GM12878 (cell line): Measurements from ENCODE around the gene DIPK1A. TPM values are rescaled to one million over a fixed set of nuclear protein-coding genes. Genes with fewer than 3 reads are reported as not detected.
A peak's percentile ranks its signal among the peaks of the same experiment; 100 is the strongest.

Experiments
- BHLHE40 ChIP-seq, 2 experiments: fragments of 450-650 bp in 1 of 2; IDR thresholded peaks; 2 replicates each; pipeline ENCODE4 v1.6.1; 2011 to 2017; ENCODE audit warnings: low read depth in 2 of 2, borderline replicate concordance in 1 of 2, improper control_type of control experiment in 1 of 2, low read length in 1 of 2, mild to moderate bottlenecking in 1 of 2
- CHD1 ChIP-seq: IDR thresholded peaks from 2 replicates; pipeline ENCODE4 v1.6.1; 2012; ENCODE audit warnings: low read depth, low read length, improper control_type of control experiment
- DPF2 ChIP-seq: fragments of 450-650 bp; IDR thresholded peaks from 2 replicates; pipeline ENCODE4 v1.6.1; 2017; ENCODE audit warnings: mild to moderate bottlenecking
- ESRRA ChIP-seq: IDR thresholded peaks from 2 replicates; pipeline ENCODE4 v1.6.1; 2012; ENCODE audit warnings: mild to moderate bottlenecking, low read length, improper control_type of control experiment
- FOXM1 ChIP-seq: IDR thresholded peaks from 2 replicates; pipeline ENCODE4 v1.6.1; 2012; ENCODE audit warnings: low read depth, mild to moderate bottlenecking, inconsistent platforms, low read length, moderate library complexity
- HDAC2 ChIP-seq: fragments of 200-600 bp; sonication (generic); IDR thresholded peaks from 2 replicates; pipeline ENCODE4 v1.6.1; 2017
- MXI1 ChIP-seq: fragments of 150-350 bp; IDR thresholded peaks from 2 replicates; pipeline ENCODE4 v1.6.1; 2011; ENCODE audit warnings: low read depth, mild to moderate bottlenecking, inconsistent platforms, low read length, improper control_type of control experiment
- NFYA ChIP-seq: IDR thresholded peaks from 2 replicates; pipeline ENCODE4 v1.6.1; 2011; ENCODE audit warnings: low read depth, mild to moderate bottlenecking, low read length, improper control_type of control experiment, borderline replicate concordance
- NRF1 ChIP-seq: conservative IDR thresholded peaks from 2 replicates; pipeline ENCODE4 v1.6.1; 2011; ENCODE audit warnings: mild to moderate bottlenecking, low read depth, low read length, improper control_type of control experiment
- PAX5 ChIP-seq: IDR thresholded peaks from 2 replicates; pipeline ENCODE4 v1.6.1; 2011; ENCODE audit warnings: low read depth, low read length, borderline replicate concordance
- POLR2AphosphoS2 ChIP-seq: IDR thresholded peaks from 2 replicates; pipeline ENCODE4 v1.6.1; 2011; ENCODE audit warnings: low read depth, mild to moderate bottlenecking, low read length, improper control_type of control experiment, moderate library complexity
- POU2F2 ChIP-seq: IDR thresholded peaks from 3 replicates; pipeline ENCODE4 v1.6.1; 2011; ENCODE audit warnings: low read depth, mild to moderate bottlenecking, low read length, borderline replicate concordance
- RB1 ChIP-seq: fragments of 450-650 bp; formaldehyde crosslinking; IDR thresholded peaks from 2 replicates; pipeline ENCODE4 v1.6.1; 2017; ENCODE audit warnings: mild to moderate bottlenecking, borderline replicate concordance
- RFX5 ChIP-seq: IDR thresholded peaks from 2 replicates; pipeline ENCODE4 v1.6.1; 2011; ENCODE audit warnings: low read depth, low read length, improper control_type of control experiment
- YBX1 ChIP-seq: fragments of 450-650 bp; IDR thresholded peaks from 2 replicates; pipeline ENCODE4 v1.6.1; 2016; ENCODE audit warnings: antibody characterized with exemption
- ZBED1 ChIP-seq: IDR thresholded peaks from 2 replicates; pipeline ENCODE4 v1.6.1; 2016; ENCODE audit warnings: borderline replicate concordance
- ZNF207 ChIP-seq: fragments of 450-650 bp; IDR thresholded peaks from 2 replicates; pipeline ENCODE4 v1.6.1; 2014; ENCODE audit warnings: antibody characterized with exemption, mild to moderate bottlenecking, borderline replicate concordance
- ZNF274 ChIP-seq: IDR thresholded peaks from one replicate; pipeline ENCODE4 v1.8.0; 2011; ENCODE audit not compliant: insufficient read length, insufficient read depth
- ZNF622 ChIP-seq: fragments of 450-650 bp; IDR thresholded peaks from 2 replicates; pipeline ENCODE4 v1.6.1; 2017; ENCODE audit warnings: mild to moderate bottlenecking, inconsistent platforms
- ZZZ3 ChIP-seq: IDR thresholded peaks from 2 replicates; pipeline ENCODE4 v1.6.1; 2011; ENCODE audit warnings: low read depth; ENCODE audit not compliant: control insufficient read depth, insufficient read length
- polyA plus RNA-seq, 11 experiments: library from polyadenylated mRNA; depleted of rRNA in 4 of 11; unstranded in 6 of 11; stranded (reverse) in 5 of 11; fragments of >200 nt; fragmentation: Nextera tagmentation in 4 of 11; fragmentation: Illumina TruSeq in 1 of 11; extraction: Ambion mirVana in 4 of 11; extraction: Trizol in 1 of 11; gene quantifications; 1 replicate in 1 of 11; 2 replicates in 10 of 11; pipeline versions ENCODE4 v1.2.1 to v1.2.3, GENCODE V29; 2011 to 2016; ENCODE audit warnings: inconsistent platforms in 2 of 11, missing spikeins in 2 of 11, low read depth in 1 of 11
- total RNA-seq, 4 experiments: library from RNA; depleted of rRNA in 3 of 4; stranded (reverse); fragments of >200 nt in 3 of 4; fragmentation: Illumina TruSeq in 1 of 4; extraction: Trizol in 1 of 4; gene quantifications; 2 replicates each; pipeline versions ENCODE4 v1.2.1 to v1.2.3, GENCODE V29; 2013 to 2021
- TF ChIP-seq, protein P1 (sequence below): fragments of 450-650 bp; IDR thresholded peaks from 2 replicates; pipeline ENCODE4 v1.6.1; 2016; ENCODE audit warnings: mild to moderate bottlenecking, moderate library complexity, borderline replicate concordance
- TF ChIP-seq, protein P2 (sequence below): fragments of 450-650 bp; conservative IDR thresholded peaks from 2 replicates; pipeline ENCODE4 v1.6.1; 2017; ENCODE audit warnings: mild to moderate bottlenecking, moderate library complexity
- TF ChIP-seq, protein P3 (sequence below), 3 experiments: IDR thresholded peaks in 2 of 3; conservative IDR thresholded peaks in 1 of 3; 2 replicates each; pipeline ENCODE4 v1.5.1; 2011; ENCODE audit warnings: low read depth in 3 of 3, low read length in 3 of 3, mild to moderate bottlenecking in 3 of 3, control low read depth in 2 of 3, moderate library complexity in 2 of 3, inconsistent platforms in 1 of 3, mixed read lengths in 1 of 3; ENCODE audit not compliant: control insufficient read depth in 2 of 3, insufficient read depth in 1 of 3; ENCODE audit errors: extremely low read depth in 1 of 3

Gene DIPK1A
- total and polyA plus RNA-seq, 10 of the 15 experiments (the other 5 are each of a cell fraction or from before 2014, with no cell fraction given): 4.9 to 15.0 (median 9.7) TPM

DNA sequence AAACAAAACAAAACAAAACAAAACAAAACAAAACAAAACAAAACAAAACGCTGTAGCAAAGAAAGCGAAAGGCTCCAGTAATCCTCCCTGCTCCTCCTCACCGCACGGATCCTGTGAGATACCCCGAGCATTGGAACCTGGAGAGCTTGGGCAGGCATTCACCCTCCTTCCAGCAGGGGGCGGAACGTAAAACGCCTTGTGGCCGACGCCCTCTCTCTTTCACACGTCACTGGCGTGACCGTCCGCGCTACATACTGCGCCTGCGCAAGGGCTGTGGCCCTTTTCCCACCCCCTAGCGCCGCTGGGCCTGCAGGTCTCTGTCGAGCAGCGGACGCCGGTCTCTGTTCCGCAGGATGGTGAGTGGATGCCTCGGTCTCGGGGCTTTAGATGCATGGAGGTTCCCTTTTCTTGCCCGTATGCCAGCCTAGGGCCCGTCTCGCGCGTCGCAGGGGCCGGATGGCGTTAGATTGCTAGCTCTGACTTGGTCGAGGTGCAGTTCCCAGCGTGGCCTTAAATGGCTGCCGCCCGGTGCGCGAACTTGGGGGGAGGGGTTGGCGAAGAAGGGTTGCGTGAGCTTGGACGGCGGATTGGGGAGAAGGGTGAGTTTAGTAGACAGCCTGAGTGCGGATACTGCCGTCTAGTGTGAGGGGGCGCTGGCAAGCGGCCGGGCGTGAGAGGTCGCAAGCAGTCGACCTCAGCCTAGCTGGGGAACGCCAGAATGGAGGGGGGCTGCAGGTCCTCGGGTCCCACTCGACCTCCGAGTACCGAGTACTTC is 129.3 kb downstream of the DIPK1A start, which contains the start of gene RPL5 (continued):
- TF ChIP-seq, protein P1, sequence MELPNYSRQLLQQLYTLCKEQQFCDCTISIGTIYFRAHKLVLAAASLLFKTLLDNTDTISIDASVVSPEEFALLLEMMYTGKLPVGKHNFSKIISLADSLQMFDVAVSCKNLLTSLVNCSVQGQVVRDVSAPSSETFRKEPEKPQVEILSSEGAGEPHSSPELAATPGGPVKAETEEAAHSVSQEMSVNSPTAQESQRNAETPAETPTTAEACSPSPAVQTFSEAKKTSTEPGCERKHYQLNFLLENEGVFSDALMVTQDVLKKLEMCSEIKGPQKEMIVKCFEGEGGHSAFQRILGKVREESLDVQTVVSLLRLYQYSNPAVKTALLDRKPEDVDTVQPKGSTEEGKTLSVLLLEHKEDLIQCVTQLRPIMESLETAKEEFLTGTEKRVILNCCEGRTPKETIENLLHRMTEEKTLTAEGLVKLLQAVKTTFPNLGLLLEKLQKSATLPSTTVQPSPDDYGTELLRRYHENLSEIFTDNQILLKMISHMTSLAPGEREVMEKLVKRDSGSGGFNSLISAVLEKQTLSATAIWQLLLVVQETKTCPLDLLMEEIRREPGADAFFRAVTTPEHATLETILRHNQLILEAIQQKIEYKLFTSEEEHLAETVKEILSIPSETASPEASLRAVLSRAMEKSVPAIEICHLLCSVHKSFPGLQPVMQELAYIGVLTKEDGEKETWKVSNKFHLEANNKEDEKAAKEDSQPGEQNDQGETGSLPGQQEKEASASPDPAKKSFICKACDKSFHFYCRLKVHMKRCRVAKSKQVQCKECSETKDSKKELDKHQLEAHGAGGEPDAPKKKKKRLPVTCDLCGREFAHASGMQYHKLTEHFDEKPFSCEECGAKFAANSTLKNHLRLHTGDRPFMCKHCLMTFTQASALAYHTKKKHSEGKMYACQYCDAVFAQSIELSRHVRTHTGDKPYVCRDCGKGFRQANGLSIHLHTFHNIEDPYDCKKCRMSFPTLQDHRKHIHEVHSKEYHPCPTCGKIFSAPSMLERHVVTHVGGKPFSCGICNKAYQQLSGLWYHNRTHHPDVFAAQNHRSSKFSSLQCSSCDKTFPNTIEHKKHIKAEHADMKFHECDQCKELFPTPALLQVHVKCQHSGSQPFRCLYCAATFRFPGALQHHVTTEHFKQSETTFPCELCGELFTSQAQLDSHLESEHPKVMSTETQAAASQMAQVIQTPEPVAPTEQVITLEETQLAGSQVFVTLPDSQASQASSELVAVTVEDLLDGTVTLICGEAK: 0 out of 2 replicates have a peak, but pooled peaks have one; percentile 13
- TF ChIP-seq MXI1 (peak; percentile 97), NRF1 (peak; percentile 66), YBX1 (no peak), PAX5 (peak; percentile 80; the same call in 1 of the 2 replicates), DPF2 (peak; percentile 87; the same call in 1 of the 2 replicates), ZZZ3 (peak; percentile 68), ZNF274 (no peak), POU2F2 (peak; percentile 94), BHLHE40 (IDR thresholded peaks at IDR 0.05; ENCODE audit: borderline replicate concordance in 1 of 2, low read depth in 2 of 2, low read length in 1 of 2) (peak in 1 of 2 experiments; percentile 80), ESRRA (0 out of 2 replicates have a peak, but pooled peaks have one; percentile 83), ZBED1 (peak; percentile 94; the same call in 1 of the 2 replicates), CHD1 (no peak), RB1 (peak; percentile 98), RFX5 (peak; percentile 35; the same call in 1 of the 2 replicates), POLR2AphosphoS2 (peak; percentile 98), FOXM1 (peak; percentile 87; the same call in 1 of the 2 replicates), ZNF622 (no peak), ZNF207 (peak; percentile 100), NFYA (no peak), HDAC2 (no peak)
- TF ChIP-seq, protein P2, sequence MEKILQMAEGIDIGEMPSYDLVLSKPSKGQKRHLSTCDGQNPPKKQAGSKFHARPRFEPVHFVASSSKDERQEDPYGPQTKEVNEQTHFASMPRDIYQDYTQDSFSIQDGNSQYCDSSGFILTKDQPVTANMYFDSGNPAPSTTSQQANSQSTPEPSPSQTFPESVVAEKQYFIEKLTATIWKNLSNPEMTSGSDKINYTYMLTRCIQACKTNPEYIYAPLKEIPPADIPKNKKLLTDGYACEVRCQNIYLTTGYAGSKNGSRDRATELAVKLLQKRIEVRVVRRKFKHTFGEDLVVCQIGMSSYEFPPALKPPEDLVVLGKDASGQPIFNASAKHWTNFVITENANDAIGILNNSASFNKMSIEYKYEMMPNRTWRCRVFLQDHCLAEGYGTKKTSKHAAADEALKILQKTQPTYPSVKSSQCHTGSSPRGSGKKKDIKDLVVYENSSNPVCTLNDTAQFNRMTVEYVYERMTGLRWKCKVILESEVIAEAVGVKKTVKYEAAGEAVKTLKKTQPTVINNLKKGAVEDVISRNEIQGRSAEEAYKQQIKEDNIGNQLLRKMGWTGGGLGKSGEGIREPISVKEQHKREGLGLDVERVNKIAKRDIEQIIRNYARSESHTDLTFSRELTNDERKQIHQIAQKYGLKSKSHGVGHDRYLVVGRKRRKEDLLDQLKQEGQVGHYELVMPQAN: peak; percentile 95
- TF ChIP-seq, protein P3, sequence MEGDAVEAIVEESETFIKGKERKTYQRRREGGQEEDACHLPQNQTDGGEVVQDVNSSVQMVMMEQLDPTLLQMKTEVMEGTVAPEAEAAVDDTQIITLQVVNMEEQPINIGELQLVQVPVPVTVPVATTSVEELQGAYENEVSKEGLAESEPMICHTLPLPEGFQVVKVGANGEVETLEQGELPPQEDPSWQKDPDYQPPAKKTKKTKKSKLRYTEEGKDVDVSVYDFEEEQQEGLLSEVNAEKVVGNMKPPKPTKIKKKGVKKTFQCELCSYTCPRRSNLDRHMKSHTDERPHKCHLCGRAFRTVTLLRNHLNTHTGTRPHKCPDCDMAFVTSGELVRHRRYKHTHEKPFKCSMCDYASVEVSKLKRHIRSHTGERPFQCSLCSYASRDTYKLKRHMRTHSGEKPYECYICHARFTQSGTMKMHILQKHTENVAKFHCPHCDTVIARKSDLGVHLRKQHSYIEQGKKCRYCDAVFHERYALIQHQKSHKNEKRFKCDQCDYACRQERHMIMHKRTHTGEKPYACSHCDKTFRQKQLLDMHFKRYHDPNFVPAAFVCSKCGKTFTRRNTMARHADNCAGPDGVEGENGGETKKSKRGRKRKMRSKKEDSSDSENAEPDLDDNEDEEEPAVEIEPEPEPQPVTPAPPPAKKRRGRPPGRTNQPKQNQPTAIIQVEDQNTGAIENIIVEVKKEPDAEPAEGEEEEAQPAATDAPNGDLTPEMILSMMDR (IDR thresholded peaks at IDR 0.05 in 2 of 3, conservative IDR thresholded peaks at IDR 0.05 in 1 of 3; ENCODE audit: control insufficient read depth in 2 of 3, extremely low read depth in 1 of 3, insufficient read depth in 1 of 3, low read depth in 3 of 3, low read length in 3 of 3): peak; percentile 95 to 99 (median 99); a peak in 5 of 6 replicates
